M059J (cell line): ENCODE results near the gene TRABD. TPM values are rescaled to one million over a fixed set of nuclear protein-coding genes. Genes with fewer than 3 reads are reported as not detected.

Experiments
- DNase-seq: peaks from one replicate; pipeline ENCODE4 v3.0.0-alpha.2; 2012; ENCODE audit warnings: low read depth
- total RNA-seq: library from RNA; depleted of rRNA; stranded (reverse); fragments of >200 nt; shearing (Covaris generic); gene quantifications from 2 replicates; pipeline ENCODE4 v1.2.3, GENCODE V29; 2014

The TRABD gene
- total RNA-seq, 1 experiment from 2014 or later, result 15.1 TPM

- DNase-seq, result no peak
Observed at GRCh38 chr22:50186761-50187523, 1.2 kb downstream of the TRABD start.

DNA sequence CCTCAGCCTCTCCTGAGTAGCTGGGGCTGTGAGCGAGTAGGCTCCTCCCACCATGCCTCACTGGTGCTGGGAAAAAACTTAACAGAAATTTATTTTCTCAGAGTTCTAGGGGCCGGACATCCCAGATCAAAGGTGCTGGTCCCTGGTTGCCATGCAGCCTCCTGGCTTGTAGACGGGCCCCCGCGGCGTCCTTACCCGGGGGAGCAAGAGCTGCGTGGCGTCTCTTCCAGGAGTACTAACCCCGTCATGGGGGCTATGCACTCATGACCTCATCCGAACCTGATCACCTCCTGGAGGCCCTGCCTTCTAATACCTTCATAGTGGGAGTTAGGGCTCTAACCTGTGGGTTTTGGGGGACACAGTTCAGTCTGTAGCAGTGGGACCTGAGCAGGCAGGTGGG, 2.6 kb downstream of the TRABD start:
- DNase-seq, result no peak

DNA sequence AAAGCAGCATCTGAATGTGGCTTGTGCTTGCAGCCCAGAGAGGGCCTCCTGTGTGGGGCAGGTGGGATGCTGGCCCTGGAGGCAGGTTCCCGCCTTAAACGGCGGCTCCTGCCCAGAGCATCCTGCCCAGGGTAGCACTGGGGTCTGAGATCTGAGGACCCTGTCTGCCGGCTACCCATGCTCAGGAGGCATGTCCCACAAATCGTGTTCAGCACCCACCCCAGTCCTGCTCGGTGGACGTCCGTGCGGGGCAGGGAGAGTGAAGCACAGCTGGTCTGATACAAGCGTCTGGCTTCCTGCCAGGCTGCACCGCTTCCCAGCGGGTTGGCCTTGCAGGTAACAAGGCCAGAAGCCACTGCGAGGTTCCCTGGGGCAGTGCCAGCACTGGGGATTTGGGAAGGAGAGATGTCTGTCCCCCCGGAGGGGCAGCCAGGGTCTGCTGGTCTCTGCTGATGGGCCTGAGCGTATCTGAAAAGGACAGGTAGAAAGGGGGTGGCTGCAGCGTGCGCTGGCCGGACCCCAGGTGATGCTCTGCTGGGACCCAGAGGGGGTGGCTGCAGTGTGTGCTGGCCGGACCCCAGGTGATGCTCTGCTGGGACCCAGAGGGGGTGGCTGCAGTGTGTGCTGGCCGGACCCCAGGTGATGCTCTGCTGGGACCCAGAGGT, 3.6 kb downstream of the TRABD start:
- DNase-seq, result no peak

DNA sequence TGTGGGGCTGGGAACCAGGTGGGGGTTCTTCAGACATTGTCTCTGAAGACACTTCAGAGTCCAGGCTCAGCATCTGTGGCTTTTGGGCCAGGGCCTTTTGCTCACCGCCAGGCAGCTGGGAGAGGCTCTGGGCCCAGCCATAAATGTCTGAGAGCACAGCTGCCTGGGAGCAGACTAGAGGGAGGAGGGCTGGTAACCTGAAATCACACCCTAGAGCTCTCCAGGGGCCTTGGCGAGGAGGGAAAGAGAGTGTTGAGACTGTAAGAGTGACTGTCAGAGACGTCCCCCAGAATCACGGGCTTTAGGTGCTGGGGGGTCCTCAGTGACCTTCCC, 4.1 kb downstream of the TRABD start:
- no peak for DNase-seq

DNA sequence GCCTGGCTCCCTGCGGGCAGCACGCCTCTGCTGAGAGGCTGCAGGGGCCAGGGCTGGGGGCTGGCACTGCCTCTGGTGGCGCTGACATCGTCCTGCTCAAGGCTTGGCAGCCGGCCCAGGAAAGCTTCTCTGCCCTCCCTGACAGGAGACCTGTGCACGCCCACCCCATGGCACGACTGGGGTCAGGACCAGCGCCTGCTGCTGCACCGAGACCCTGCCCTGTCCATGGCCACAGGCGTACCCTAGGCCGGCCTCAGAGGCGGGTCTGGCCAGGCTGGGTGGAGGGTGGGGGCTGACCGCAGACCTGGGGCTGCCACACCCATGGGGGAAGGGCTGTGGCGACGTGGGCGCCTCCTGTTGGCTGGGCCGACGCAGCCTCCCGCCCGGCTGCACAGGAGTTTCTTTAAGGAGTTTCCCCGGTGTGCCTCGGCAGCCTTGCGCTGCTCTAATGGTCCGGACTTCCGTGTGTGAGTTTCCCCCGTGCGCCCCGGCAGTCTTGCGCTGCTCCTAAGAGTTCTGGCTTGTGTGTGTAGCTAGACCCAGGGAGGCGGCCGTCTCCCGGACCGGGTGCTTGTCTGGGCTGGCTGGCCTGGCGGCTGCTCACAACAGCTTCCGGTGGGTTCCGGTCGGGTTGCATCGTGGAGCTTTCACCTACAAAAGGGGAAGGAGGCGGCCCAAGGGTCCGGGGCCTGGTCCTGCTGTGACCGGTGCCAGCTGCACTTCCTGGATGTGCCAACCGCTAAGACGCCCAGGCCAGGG, 4.6 kb downstream of the TRABD start:
- DNase-seq, result no peak

DNA sequence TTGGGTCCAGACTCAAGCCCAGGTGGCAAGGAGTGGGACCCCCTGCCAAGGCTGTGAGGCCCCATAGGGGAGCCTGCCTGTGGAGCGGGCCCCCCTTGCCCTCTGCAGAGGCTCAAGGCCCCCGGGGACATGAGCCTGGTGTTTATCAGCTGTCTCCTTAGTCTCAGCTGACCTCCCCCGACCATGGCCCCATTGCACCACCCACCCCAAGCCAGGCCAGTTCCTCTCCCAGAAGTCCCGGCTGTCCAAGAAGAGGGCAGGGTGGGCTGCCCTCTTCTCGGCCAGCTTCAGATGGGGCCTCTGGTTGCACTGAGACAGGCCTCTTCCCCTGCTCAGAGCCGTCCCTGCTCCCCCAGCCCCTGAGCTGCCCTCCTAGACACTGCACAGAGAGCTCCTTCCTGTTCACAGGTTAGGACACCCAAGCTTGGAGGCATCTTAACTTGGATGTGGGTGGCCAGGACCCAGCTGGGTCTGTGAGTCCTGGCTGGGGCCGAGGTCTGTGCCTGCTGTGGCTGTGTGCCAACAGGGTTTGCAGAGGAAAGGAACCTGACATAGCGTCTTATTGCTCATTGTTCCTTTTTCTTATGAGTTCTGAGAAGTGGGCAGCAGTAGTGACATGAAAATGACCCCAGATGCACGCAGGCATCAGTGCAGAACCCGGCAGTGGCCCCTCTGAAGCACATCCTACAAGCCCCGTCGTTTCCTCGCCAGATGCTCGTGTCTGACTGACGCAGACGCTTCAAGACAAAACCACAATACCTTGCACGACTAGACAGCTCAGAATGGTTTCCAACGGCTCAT, 5.4 kb downstream of the TRABD start:
- no peak for DNase-seq

DNA sequence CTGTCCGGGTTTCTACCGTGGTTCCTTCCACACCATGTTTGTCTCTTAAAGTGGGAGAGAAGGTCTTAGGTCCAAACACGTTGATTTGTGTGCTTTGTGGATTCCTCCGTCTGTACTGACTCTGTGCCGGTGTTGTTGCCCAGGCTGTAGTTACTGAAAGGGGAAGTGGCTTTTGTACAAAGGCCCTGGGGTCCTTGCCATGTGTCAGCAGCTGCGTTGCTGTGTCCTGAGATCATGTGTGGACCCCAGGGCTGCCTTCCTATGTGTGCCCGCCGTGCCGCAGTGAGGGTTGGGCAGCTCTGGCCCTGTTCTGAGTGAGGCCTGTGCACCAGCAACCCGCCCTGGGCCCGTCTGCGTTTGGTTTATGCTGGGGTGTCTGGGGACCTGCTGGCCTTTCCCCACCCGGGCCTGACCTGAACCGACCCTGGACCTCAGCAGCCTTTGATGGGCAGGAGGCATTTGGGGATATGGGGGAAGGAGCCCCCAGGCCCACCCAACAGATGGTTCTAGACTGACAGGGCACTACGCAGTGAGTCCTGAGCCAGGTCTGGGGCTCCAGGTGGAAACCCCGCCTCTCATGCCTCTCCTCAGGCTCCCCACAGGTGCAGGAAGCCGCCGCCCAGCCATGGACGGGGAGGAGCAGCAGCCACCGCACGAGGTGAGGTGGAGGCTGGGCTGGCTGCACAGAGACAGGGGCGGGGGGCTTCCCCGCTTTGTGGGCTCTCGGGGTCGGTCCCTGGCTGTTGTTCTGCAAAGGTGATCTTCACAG, 6.9 kb downstream of the TRABD start:
- DNase-seq, result no peak

GRCh38 chr22:50193621-50194020, 7.9 kb downstream of the TRABD start:
- no peak for DNase-seq

DNA sequence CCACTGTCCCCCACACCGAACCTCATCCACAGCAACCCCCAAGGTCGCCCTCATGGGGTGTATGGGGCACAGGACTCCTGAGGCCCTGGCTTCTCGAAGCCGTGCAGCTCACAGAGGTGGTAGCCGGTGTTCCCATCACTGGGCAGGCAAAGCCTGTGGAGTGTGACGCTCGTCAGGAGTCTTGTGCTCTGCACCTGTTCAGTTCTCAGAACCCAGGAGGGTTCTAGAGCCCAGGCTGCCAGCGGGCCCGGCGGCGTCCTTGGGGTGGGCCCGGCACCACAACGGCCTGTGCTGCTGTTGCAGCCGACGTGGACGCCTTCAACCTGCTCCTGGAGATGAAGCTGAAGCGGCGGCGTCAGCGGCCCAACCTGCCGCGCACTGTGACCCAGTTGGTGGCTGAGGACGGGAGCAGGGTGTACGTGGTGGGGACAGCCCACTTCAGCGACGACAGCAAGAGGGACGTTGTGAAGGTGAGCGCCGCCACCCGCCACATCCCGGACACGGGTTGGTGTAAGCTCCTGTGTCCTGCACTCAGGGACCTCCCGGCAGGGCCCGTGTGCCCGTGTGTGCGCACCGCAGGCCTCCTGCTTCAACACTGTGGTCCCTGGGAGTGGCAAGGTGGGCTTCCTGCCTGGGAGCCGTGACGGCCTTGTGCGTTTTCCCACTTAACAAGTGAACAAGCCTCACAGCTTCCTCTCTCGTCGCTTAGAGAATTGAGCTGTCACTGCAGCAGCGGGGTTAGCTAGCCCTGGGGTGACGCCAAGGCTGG, 8.5 kb downstream of the TRABD start:
- DNase-seq, result no peak

GRCh38 chr22:50196256-50196655, 10.5 kb downstream of the TRABD start:
- no peak for DNase-seq

GRCh38 chr22:50197000-50197800, 11.5 kb downstream of the TRABD start:
- no peak for DNase-seq

GRCh38 chr22:50197856-50198623, 12.3 kb downstream of the TRABD start:
- DNase-seq, result no peak

DNA sequence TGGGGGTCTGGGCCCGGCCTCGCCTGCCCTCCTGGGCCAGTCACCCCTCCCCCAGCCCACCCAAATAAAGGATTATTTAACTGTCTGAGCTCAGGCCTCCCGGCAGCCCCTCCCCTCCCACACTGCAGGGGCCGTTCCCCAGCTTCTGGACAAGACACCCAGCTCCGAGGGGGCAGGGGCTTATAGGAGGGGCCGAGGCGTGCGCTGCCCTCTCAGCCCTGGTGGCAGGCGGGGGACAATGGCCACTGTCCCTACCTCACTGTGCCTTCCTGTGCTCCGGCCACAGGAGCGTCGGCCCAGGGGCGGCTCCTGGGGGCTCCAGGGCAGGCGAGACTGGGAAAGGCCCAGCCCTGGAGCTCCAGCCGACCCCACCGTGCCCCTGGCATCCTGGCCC, 12.9 kb downstream of the TRABD start:
- DNase-seq, result no peak

GRCh38 chr22:50199251-50199721, 13.6 kb downstream of the TRABD start:
- DNase-seq, result no peak

DNA sequence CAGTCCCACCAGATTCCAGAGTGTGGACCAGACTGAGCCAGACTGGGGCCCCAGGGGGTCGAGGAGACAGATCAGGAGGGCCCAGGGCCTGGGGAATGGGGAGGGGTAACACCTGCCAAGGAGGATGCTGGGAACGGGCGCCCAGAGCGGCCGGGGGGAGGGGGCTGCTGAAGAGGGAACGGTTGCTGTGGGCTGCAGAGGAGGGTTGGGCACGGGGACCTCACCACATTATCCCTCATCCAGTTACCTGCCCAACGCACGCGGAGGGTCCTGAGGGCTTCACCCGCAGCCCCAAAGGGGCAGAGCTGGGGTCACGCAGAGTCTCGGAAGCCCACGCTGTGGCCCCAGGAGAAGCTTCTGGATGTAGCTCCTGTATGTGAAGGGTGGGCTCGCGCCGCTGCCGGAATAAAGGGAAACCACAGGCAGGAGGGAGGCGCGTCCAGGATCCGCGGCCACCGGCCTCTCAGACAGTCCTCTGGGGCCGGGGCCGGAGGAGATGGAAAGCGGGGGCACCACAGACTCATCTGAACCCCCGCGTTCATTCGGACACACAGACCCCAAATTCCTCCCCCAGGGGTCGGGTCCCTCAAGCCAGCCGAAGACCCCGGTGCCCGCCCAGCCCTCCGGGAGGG, 14.2 kb downstream of the TRABD start:
- no peak for DNase-seq

- DNase-seq, result peak; percentile 73
Observed at GRCh38 chr22:50200461-50201190, 14.9 kb downstream of the TRABD start, which contains the start of gene SELENOO. Gene SELENOO, plus strand, starts transcription at chr22:50201011. Its CDS starts 26 bp downstream, at chr22:50201037.
